OCI-LY1 (cell line): ENCODE measurements around the gene CAMK1G.

Source experiments
- CTCF ChIP-seq: fragments of 200-600 bp; sonication (generic), shearing (Covaris generic); IDR thresholded peaks from 2 replicates; pipeline ENCODE4 v1.5.1; 2017; ENCODE audit warnings: mild to moderate bottlenecking, antibody characterized with exemption, low read length, moderate library complexity, mixed read lengths
- EZH2 ChIP-seq: fragments of 200-600 bp; sonication (generic), shearing (Covaris generic); IDR thresholded peaks from 2 replicates; pipeline ENCODE4 v1.8.0; 2017; ENCODE audit warnings: borderline replicate concordance, mixed run types, mild to moderate bottlenecking, antibody characterized with exemption, low read length, moderate library complexity, mixed read lengths

GRCh38 chr1:209534496-209535250, 48.8 kb upstream of the CAMK1G start:
- TF ChIP-seq CTCF: no peak
- TF ChIP-seq EZH2: no peak
